ENCODE measurements around the gene DNTTIP2.
"Not testable (repeated sequence)": the region's sequence is repeated elsewhere in the genome, so short reads cannot be mapped to it uniquely, and the experiment has no call there.

DNTTIP2 gene

GRCh38 chr1:93851878-93852277 lies 27.1 kb downstream of the DNTTIP2 start:
- FAIRE-seq (no peak), DNase-seq (ENCODE audit: insufficient read length, low spot score) (no peak)
- no peak for TF ChIP-seq CTCF (IDR thresholded peaks at IDR 0.05; ENCODE audit: insufficient read depth, missing control alignments)

GRCh38 chr1:93851327-93851712 lies 27.7 kb downstream of the DNTTIP2 start:
- DNase-seq (ENCODE audit: insufficient read length, low spot score) (no peak), FAIRE-seq (no peak)
- TF ChIP-seq CTCF (IDR thresholded peaks at IDR 0.05; ENCODE audit: insufficient read depth, missing control alignments), result no peak

- FAIRE-seq; DNase-seq (ENCODE audit: insufficient read length, low spot score): not testable (repeated sequence)
- TF ChIP-seq CTCF (IDR thresholded peaks at IDR 0.05; ENCODE audit: insufficient read depth, missing control alignments), result peak; percentile 25
These were observed 28.2 kb downstream of the DNTTIP2 start for GRCh38 chr1:93850687-93851326.

GRCh38 chr1:93848350-93848883 lies 30.6 kb downstream of the DNTTIP2 start:
- DNase-seq (ENCODE audit: insufficient read length, low spot score) (no peak), FAIRE-seq (no peak)
- TF ChIP-seq CTCF (IDR thresholded peaks at IDR 0.05; ENCODE audit: insufficient read depth, missing control alignments), result no peak

GRCh38 chr1:93847811-93848288 lies 31.2 kb downstream of the DNTTIP2 start:
- FAIRE-seq (no peak), DNase-seq (ENCODE audit: insufficient read length, low spot score) (no peak)
- TF ChIP-seq CTCF (IDR thresholded peaks at IDR 0.05; ENCODE audit: insufficient read depth, missing control alignments), result no peak

GRCh38 chr1:93846992-93847810 lies 31.8 kb downstream of the DNTTIP2 start:
- FAIRE-seq (no peak), DNase-seq (ENCODE audit: insufficient read length, low spot score) (peak; percentile 36)
- peak; percentile 3 for TF ChIP-seq CTCF (IDR thresholded peaks at IDR 0.05; ENCODE audit: insufficient read depth, missing control alignments)
